ENCODE results near the gene BAG2. TPM values are rescaled to one million over a fixed set of nuclear protein-coding genes. Genes with fewer than 3 reads are reported as not detected.

The BAG2 gene
- total and polyA plus RNA-seq, 2 of the 13 experiments (the other 11 are each of a cell fraction or from before 2014, with no cell fraction given), result 5.7 to 15.1 TPM

DNA sequence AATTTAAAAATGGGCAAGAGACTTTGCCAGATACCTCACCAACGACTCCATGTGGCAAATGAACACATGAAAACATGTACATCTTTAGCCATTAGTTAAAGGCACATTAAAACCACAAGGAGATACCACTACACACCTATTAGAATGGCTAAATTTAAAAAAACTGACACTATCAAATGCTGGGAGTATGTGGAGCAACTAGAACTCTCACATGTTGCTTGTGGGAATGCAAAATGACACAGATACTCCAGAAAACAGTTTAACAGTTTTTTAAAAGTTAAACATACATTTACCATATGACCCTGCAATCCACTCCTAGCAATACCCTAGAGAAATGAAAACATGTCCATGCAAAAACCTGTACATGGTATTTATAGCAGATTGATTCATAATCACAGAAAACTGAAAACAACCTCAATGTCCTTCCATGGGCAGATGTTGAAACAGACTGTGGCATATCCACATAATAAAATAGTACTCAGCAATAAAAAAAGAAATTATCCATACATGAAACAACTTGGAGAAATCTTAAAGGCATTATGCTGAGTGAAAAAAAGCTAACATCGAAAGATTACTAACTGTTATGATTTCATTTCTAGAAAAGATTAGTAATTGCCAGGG, 48.1 kb downstream of the BAG2 start (continued):
- TF ChIP-seq, protein P1, sequence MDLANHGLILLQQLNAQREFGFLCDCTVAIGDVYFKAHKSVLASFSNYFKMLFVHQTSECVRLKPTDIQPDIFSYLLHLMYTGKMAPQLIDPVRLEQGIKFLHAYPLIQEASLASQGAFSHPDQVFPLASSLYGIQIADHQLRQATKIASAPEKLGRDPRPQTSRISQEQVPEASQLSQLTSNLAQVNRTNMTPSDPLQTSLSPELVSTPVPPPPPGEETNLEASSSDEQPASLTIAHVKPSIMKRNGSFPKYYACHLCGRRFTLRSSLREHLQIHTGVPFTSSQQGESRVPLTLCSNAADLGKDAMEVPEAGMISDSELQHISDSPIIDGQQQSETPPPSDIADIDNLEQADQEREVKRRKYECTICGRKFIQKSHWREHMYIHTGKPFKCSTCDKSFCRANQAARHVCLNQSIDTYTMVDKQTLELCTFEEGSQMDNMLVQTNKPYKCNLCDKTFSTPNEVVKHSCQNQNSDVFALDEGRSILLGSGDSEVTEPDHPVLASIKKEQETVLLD (CRISPR knock-in tag; IDR thresholded peaks at IDR 0.05; ENCODE audit: low read depth), result no peak
- TF ChIP-seq SNRNP70 (IDR thresholded peaks at IDR 0.05; ENCODE audit: low read depth, low read length), result no peak
- no peak for TF ChIP-seq NFIC (IDR thresholded peaks at IDR 0.05; ENCODE audit: low read length)
- no peak for TF ChIP-seq ZNF546 (CRISPR knock-in tag; conservative IDR thresholded peaks at IDR 0.05)
- no peak for TF ChIP-seq ZBTB42 (CRISPR knock-in tag; IDR thresholded peaks at IDR 0.05)
- no peak for TF ChIP-seq ZNF264 (CRISPR knock-in tag; IDR thresholded peaks at IDR 0.05)
- no peak for TF ChIP-seq ZNF484 (CRISPR knock-in tag; IDR thresholded peaks at IDR 0.05; ENCODE audit: borderline replicate concordance, low read depth)
- no peak for TF ChIP-seq HOXA5 (CRISPR knock-in tag; IDR thresholded peaks at IDR 0.05)

DNA sequence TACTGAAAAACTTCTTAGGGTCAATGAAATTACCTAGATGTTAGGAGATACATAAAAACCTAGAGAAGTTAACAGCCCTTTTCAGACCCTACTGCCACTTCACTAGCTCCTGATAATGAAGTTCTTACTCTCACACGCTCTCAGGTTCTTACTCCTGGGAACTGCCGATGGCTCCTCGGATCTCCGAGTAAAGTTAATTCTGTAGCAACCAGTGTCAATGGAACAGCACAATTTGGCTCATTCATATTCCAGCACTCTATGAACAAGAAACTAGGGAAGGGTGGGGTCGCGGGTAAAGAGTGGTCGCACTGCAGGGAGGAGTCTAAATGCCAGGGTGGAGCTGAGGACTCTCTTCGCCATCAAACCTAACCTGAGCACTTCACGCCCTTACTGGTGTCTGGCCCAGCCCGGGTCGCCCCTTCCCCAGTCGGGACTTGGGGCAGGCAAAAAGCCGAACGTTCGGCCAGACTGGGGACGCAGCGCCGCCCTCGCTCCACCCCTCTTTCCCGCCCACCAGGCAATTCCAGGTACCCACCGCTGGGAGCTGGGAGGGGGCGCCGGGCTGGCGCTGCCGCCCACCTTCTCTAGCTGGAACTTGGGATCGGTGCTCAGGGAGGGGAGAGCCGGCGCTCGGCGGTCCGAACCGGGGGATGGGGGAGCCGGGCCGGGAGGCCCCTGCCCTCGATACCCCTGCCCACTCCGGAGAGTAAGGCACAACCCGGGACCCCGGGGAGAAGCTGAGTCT, 49.2 kb downstream of the BAG2 start:
- no peaks in the 10 kb centered on the region for H4K20me1 ChIP-seq (ENCODE audit: insufficient read depth, low read length)
- no peaks in the 10 kb centered on the region for H3K9me3 ChIP-seq (ENCODE audit: low read length)
- no peaks in the 10 kb centered on the region; a peak in 1 of 5 replicates for H3K27me3 ChIP-seq (ENCODE audit: control insufficient read depth in 1 of 2, insufficient read depth in 2 of 2, low read length in 2 of 2)
- FAIRE-seq (peak; percentile 26), DNase-seq (ENCODE audit: low spot score) (peak; percentile 62), ATAC-seq (peak; percentile 91)
- no TSS peak for BruUV-seq (replicated peaks)
- H3K79me2 ChIP-seq (ENCODE audit: insufficient read depth, low read length), result peaks cover 50% of the 10 kb centered on the region
- intact Hi-C loops (cut with micrococcal nuclease; ENCODE audit: unreplicated experiment) (loop anchor here (5.0 kb wide), 2 partner anchors 49 to 124 kb away; partner anchors contain the start of gene BAG2), in situ Hi-C loops (cut with HindIII; ENCODE audit: extremely low pct_ligation_motif_present, low pct_unique_long_range_greater_than_20kb) (no loop called here)
- H3K27ac ChIP-seq (ENCODE audit: extremely low read length, insufficient read depth, low read length), result peak overlapping the region; percentile 77
- ChIA-PET CTCF (ENCODE audit: low intra/inter-chr PET ratio, low total read pairs) (no interaction called here), POLR2A (interaction anchor here (1.4 to 1.9 kb wide), 2 partner anchors 49 to 68 kb away, joined by 3 to 13 read pairs; partner anchors contain the start of gene BAG2)
- peak overlapping the region; percentile 88 to 95 (median 93) for H3K4me3 ChIP-seq (replicated peaks in 1 of 3; ENCODE audit: insufficient read depth in 1 of 3, low read depth in 2 of 3, low read length in 3 of 3)
- H3K9ac ChIP-seq (ENCODE audit: insufficient read depth, low read depth, low read length), result peak overlapping the region; percentile 78
- WGBS (ENCODE audit: low lambda C conversion rate), result 2% methylated on average over 21 of the region's 38 CpGs
- no peaks in the 10 kb centered on the region for H3K36me3 ChIP-seq (replicated peaks in 1 of 2; ENCODE audit: control insufficient read depth in 1 of 2, insufficient read depth in 2 of 2, low read length in 2 of 2)
- peak overlapping the region; percentile 92 for H3K4me2 ChIP-seq (ENCODE audit: low read depth, low read length)
- peaks cover 31% of the 10 kb centered on the region for H3K4me1 ChIP-seq (ENCODE audit: insufficient read depth, low read length)
- H2AFZ ChIP-seq (ENCODE audit: low read length), result peak overlapping the region; percentile 68
- TF ChIP-seq ZNF747 (CRISPR knock-in tag; IDR thresholded peaks at IDR 0.05; ENCODE audit: borderline replicate concordance), result no peak
- TF ChIP-seq, protein P2, sequence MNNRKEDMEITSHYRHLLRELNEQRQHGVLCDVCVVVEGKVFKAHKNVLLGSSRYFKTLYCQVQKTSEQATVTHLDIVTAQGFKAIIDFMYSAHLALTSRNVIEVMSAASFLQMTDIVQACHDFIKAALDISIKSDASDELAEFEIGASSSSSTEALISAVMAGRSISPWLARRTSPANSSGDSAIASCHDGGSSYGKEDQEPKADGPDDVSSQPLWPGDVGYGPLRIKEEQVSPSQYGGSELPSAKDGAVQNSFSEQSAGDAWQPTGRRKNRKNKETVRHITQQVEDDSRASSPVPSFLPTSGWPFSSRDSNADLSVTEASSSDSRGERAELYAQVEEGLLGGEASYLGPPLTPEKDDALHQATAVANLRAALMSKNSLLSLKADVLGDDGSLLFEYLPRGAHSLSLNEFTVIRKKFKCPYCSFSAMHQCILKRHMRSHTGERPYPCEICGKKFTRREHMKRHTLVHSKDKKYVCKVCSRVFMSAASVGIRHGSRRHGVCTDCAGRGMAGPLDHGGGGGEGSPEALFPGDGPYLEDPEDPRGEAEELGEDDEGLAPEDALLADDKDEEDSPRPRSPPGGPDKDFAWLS (CRISPR knock-in tag; IDR thresholded peaks at IDR 0.05; ENCODE audit: borderline replicate concordance), result no peak
- peak; percentile 80; the same call in 1 of the 2 replicates for TF ChIP-seq ZC3H13 (CRISPR knock-in tag; IDR thresholded peaks at IDR 0.05)
- TF ChIP-seq SUZ12 (IDR thresholded peaks at IDR 0.05; ENCODE audit: low read depth, low read length), result no peak
- TF ChIP-seq ZNF792 (CRISPR knock-in tag; IDR thresholded peaks at IDR 0.05), result no peak; the same call in 1 of the 2 replicates
- no peak for TF ChIP-seq ZNF558 (CRISPR knock-in tag; IDR thresholded peaks at IDR 0.05; ENCODE audit: borderline replicate concordance)
- no peak; the same call in none of the 2 replicates for TF ChIP-seq ETV6 (CRISPR knock-in tag; conservative IDR thresholded peaks at IDR 0.05)
- no peak for TF ChIP-seq SOX13 (IDR thresholded peaks at IDR 0.05)
- TF ChIP-seq SOX13 (CRISPR knock-in tag; conservative IDR thresholded peaks at IDR 0.05 in 1 of 2, IDR thresholded peaks at IDR 0.05 in 1 of 2), result 0 out of 4 replicates have a peak, but pooled peaks of 1 of the 2 experiments have one; percentile 36
- TF ChIP-seq ZBTB8A (CRISPR knock-in tag; IDR thresholded peaks at IDR 0.05; ENCODE audit: borderline replicate concordance, low read depth), result no peak
- no peak for TF ChIP-seq ZNF546 (CRISPR knock-in tag; conservative IDR thresholded peaks at IDR 0.05)
- TF ChIP-seq CENPX (CRISPR knock-in tag; IDR thresholded peaks at IDR 0.05), result no peak
- TF ChIP-seq RBAK (CRISPR knock-in tag; IDR thresholded peaks at IDR 0.05), result no peak

All from HepG2 (cell line).